ENCODE measurements around the gene KRT15.
"Not testable (repeated sequence)": the region's sequence is repeated elsewhere in the genome, so short reads cannot be mapped to it uniquely, and the experiment has no call there.

The KRT15 gene

GRCh38 chr17:41544491-41544892 lies 25.8 kb upstream of the KRT15 start:
- no peak for DNase-seq (ENCODE audit: low read depth in 1 of 2, low spot score in 1 of 2)

- DNase-seq (ENCODE audit: low read depth in 1 of 2, low spot score in 1 of 2): not testable (repeated sequence)
Measured at GRCh38 chr17:41542786-41543185, 24.1 kb upstream of the KRT15 start.

GRCh38 chr17:41542357-41542756 lies 23.7 kb upstream of the KRT15 start:
- no peak for DNase-seq (ENCODE audit: low read depth in 1 of 2, low spot score in 1 of 2)

GRCh38 chr17:41540921-41541625 lies 22.4 kb upstream of the KRT15 start:
- no peak for DNase-seq (ENCODE audit: low read depth in 1 of 2, low spot score in 1 of 2)

- DNase-seq (ENCODE audit: low read depth in 1 of 2, low spot score in 1 of 2): no peak
Measured at GRCh38 chr17:41539979-41540701, 21.4 kb upstream of the KRT15 start.

- no peak for DNase-seq (ENCODE audit: low read depth in 1 of 2, low spot score in 1 of 2)
Measured at GRCh38 chr17:41539071-41539492, 20.4 kb upstream of the KRT15 start.

- DNase-seq (ENCODE audit: low read depth in 1 of 2, low spot score in 1 of 2): no peak
Measured at GRCh38 chr17:41538565-41538991, 19.9 kb upstream of the KRT15 start.

GRCh38 chr17:41537990-41538389 lies 19.3 kb upstream of the KRT15 start:
- DNase-seq (ENCODE audit: low read depth in 1 of 2, low spot score in 1 of 2): no peak

- DNase-seq (ENCODE audit: low read depth in 1 of 2, low spot score in 1 of 2): no peak
Measured at GRCh38 chr17:41537614-41537954, 18.9 kb upstream of the KRT15 start.

- no peak for DNase-seq (ENCODE audit: low read depth in 1 of 2, low spot score in 1 of 2)
Measured at GRCh38 chr17:41536741-41537613, 18.3 kb upstream of the KRT15 start.

GRCh38 chr17:41535764-41536481 lies 17.2 kb upstream of the KRT15 start:
- DNase-seq (ENCODE audit: low read depth in 1 of 2, low spot score in 1 of 2): no peak

- DNase-seq (ENCODE audit: low read depth in 1 of 2, low spot score in 1 of 2): no peak
Measured at GRCh38 chr17:41534899-41535546, 16.3 kb upstream of the KRT15 start.

GRCh38 chr17:41533613-41534012 lies 14.9 kb upstream of the KRT15 start:
- DNase-seq (ENCODE audit: low read depth in 1 of 2, low spot score in 1 of 2): no peak

GRCh38 chr17:41532947-41533570 lies 14.4 kb upstream of the KRT15 start:
- DNase-seq (ENCODE audit: low read depth in 1 of 2, low spot score in 1 of 2): no peak

GRCh38 chr17:41531993-41532392 lies 13.3 kb upstream of the KRT15 start:
- no peak for DNase-seq (ENCODE audit: low read depth in 1 of 2, low spot score in 1 of 2)

GRCh38 chr17:41530062-41531048 lies 11.7 kb upstream of the KRT15 start:
- DNase-seq (ENCODE audit: low read depth in 1 of 2, low spot score in 1 of 2): no peak

GRCh38 chr17:41529491-41529915 lies 10.8 kb upstream of the KRT15 start:
- DNase-seq (ENCODE audit: low read depth in 1 of 2, low spot score in 1 of 2): no peak

- no peak for DNase-seq (ENCODE audit: low read depth in 1 of 2, low spot score in 1 of 2)
Measured at GRCh38 chr17:41528959-41529353, 10.3 kb upstream of the KRT15 start.

Data from activated T-helper 1 cell treated with anti-CD3 and anti-CD28 coated beads, Interleukin-2, amount 50 U/mL, for 16 hours (primary cell).